Large intestine (tissue), 3 donors: ENCODE data around the gene TEAD1. TPM values are rescaled to one million over a fixed set of nuclear protein-coding genes. Genes with fewer than 3 reads are reported as not detected.

Experiments
- DNase-seq, 2 donors: peaks; one replicate each; pipeline versions ENCODE4 v3.0.0 to v3.0.0-alpha.2; 2013
- H3K27ac ChIP-seq: one replicate; pipeline ENCODE4 v1.5.1; 2013; ENCODE audit warnings: low read length
- H3K27me3 ChIP-seq: 2 replicates; pipeline ENCODE4 v1.6.1; 2013; ENCODE audit warnings: low read length; ENCODE audit not compliant: control insufficient read depth, insufficient read depth
- H3K36me3 ChIP-seq: 2 replicates; pipeline ENCODE4 v1.6.1; 2013; ENCODE audit warnings: low read length; ENCODE audit not compliant: control insufficient read depth, insufficient read depth
- H3K4me1 ChIP-seq: one replicate; pipeline ENCODE4 v1.6.1; 2013; ENCODE audit warnings: low read length; ENCODE audit not compliant: control insufficient read depth, insufficient read depth
- H3K4me3 ChIP-seq: one replicate; pipeline ENCODE4 v1.5.1; 2013; ENCODE audit warnings: low read length
- H3K9me3 ChIP-seq: one replicate; pipeline ENCODE4 v1.6.1; 2013; ENCODE audit warnings: mild to moderate bottlenecking, low read depth, low read length, moderate library complexity; ENCODE audit not compliant: control insufficient read depth
- WGBS: methylation state at CpG from one replicate; pipeline ENCODE4 v1.1.5; 2013; ENCODE audit warnings: low lambda C conversion rate; ENCODE audit not compliant: insufficient coverage; 5-methylcytosine and 5-hydroxymethylcytosine counted together
- polyA plus RNA-seq: library from polyadenylated mRNA; unstranded; fragments of 120-200 nt; gene quantifications from one replicate; pipeline ENCODE4 v1.2.1, GENCODE V29; 2013

The TEAD1 gene
- polyA plus RNA-seq, 1 donor, result 38.7 TPM

- H3K27me3 ChIP-seq, result no peaks in the 10 kb centered on the region
- H3K36me3 ChIP-seq, result no peaks in the 10 kb centered on the region
- 60% methylated on average over 2 of the region's 9 CpGs for WGBS
- peak in 1 of 2 donors; percentile 54 for DNase-seq
- no peaks in the 10 kb centered on the region for H3K9me3 ChIP-seq
- no peak overlapping the region for H3K4me3 ChIP-seq
- peaks cover 54% of the 10 kb centered on the region for H3K4me1 ChIP-seq
- no peak overlapping the region for H3K27ac ChIP-seq
These were observed 167.9 kb downstream of the TEAD1 start for GRCh38 chr11:12841946-12842630.

- DNase-seq, result peak in 1 of 2 donors; percentile 45
- Histone ChIP-seq H3K36me3 (no peaks in the 10 kb centered on the region), H3K9me3 (no peaks in the 10 kb centered on the region), H3K4me1 (peaks cover 59% of the 10 kb centered on the region), H3K4me3 (no peak overlapping the region), H3K27me3 (no peaks in the 10 kb centered on the region), H3K27ac (peak overlapping the region; percentile 20)
- WGBS, result 57% methylated on average over 4 of the region's 6 CpGs
These were observed 168.9 kb downstream of the TEAD1 start for GRCh38 chr11:12842933-12843636.

- no peaks in the 10 kb centered on the region for H3K36me3 ChIP-seq
- no CpG with 5 or more reads among the region's 6 CpGs for WGBS
- no peaks in the 10 kb centered on the region for H3K27me3 ChIP-seq
- H3K27ac ChIP-seq, result peak overlapping the region; percentile 88
- H3K4me3 ChIP-seq, result no peak overlapping the region
- no peaks in the 10 kb centered on the region for H3K9me3 ChIP-seq
- H3K4me1 ChIP-seq, result peaks cover 59% of the 10 kb centered on the region
- DNase-seq, result peak; percentile 67 to 83
These were observed 170.9 kb downstream of the TEAD1 start for GRCh38 chr11:12845163-12845562.

- H3K27ac ChIP-seq, result peak overlapping the region; percentile 88
- peak; percentile 85 to 93 for DNase-seq
- H3K4me3 ChIP-seq, result no peak overlapping the region
- no peaks in the 10 kb centered on the region for H3K27me3 ChIP-seq
- peaks cover 53% of the 10 kb centered on the region for H3K4me1 ChIP-seq
- no CpG with 5 or more reads among the region's 10 CpGs for WGBS
- no peaks in the 10 kb centered on the region for H3K36me3 ChIP-seq
- H3K9me3 ChIP-seq, result no peaks in the 10 kb centered on the region
These were observed 171.6 kb downstream of the TEAD1 start for GRCh38 chr11:12845739-12846358.

GRCh38 chr11:12846786-12847615, 172.8 kb downstream of the TEAD1 start:
- no CpG with 5 or more reads among the region's 3 CpGs for WGBS
- Histone ChIP-seq H3K4me1 (peaks cover 47% of the 10 kb centered on the region), H3K9me3 (no peaks in the 10 kb centered on the region), H3K4me3 (no peak overlapping the region), H3K27me3 (no peaks in the 10 kb centered on the region), H3K27ac (peak overlapping the region; percentile 88), H3K36me3 (no peaks in the 10 kb centered on the region)
- peak in 1 of 2 donors; percentile 48 for DNase-seq

- Histone ChIP-seq H3K27me3 (no peaks in the 10 kb centered on the region), H3K4me1 (peaks cover 47% of the 10 kb centered on the region), H3K36me3 (no peaks in the 10 kb centered on the region), H3K9me3 (no peaks in the 10 kb centered on the region), H3K27ac (no peak overlapping the region), H3K4me3 (no peak overlapping the region)
- no peak for DNase-seq
- no CpG with 5 or more reads among the region's 3 CpGs for WGBS
These were observed 174.2 kb downstream of the TEAD1 start for GRCh38 chr11:12848413-12848812.

- Histone ChIP-seq H3K36me3 (no peaks in the 10 kb centered on the region), H3K27me3 (no peaks in the 10 kb centered on the region), H3K4me1 (peaks cover 35% of the 10 kb centered on the region), H3K9me3 (no peaks in the 10 kb centered on the region), H3K4me3 (no peak overlapping the region), H3K27ac (peak overlapping the region; percentile 80)
- DNase-seq, result no peak
- WGBS, result 0% methylated on average over 1 of the region's 1 CpG
These were observed 179.1 kb downstream of the TEAD1 start for GRCh38 chr11:12853325-12853651.

GRCh38 chr11:12853652-12854296, 179.6 kb downstream of the TEAD1 start:
- Histone ChIP-seq H3K27ac (peak overlapping the region; percentile 80), H3K4me1 (peaks cover 35% of the 10 kb centered on the region)

GRCh38 chr11:12854297-12854661, 180.1 kb downstream of the TEAD1 start:
- no peak for DNase-seq
- H3K4me1 ChIP-seq, result peaks cover 35% of the 10 kb centered on the region
- no peaks in the 10 kb centered on the region for H3K9me3 ChIP-seq
- H3K27ac ChIP-seq, result peak overlapping the region; percentile 80
- no CpG with 5 or more reads among the region's 3 CpGs for WGBS
- no peaks in the 10 kb centered on the region for H3K27me3 ChIP-seq
- no peaks in the 10 kb centered on the region for H3K36me3 ChIP-seq
- no peak overlapping the region for H3K4me3 ChIP-seq

More at GRCh38 chr11:12853652-12854296, 179.6 kb downstream of the TEAD1 start:
- WGBS, result 10% methylated on average over 2 of the region's 7 CpGs
- Histone ChIP-seq H3K4me3 (no peak overlapping the region), H3K9me3 (no peaks in the 10 kb centered on the region), H3K36me3 (no peaks in the 10 kb centered on the region), H3K27me3 (no peaks in the 10 kb centered on the region)
- DNase-seq, result peak; percentile 72 to 87

GRCh38 chr11:12854829-12855228, 180.6 kb downstream of the TEAD1 start:
- WGBS, result no CpG with 5 or more reads among the region's 3 CpGs
- no peaks in the 10 kb centered on the region for H3K27me3 ChIP-seq
- no peaks in the 10 kb centered on the region for H3K9me3 ChIP-seq
- DNase-seq, result peak; percentile 70 to 90
- peak overlapping the region; percentile 80 for H3K27ac ChIP-seq
- peaks cover 35% of the 10 kb centered on the region for H3K4me1 ChIP-seq
- no peak overlapping the region for H3K4me3 ChIP-seq
- no peaks in the 10 kb centered on the region for H3K36me3 ChIP-seq
